SK-N-SH (cell line): ENCODE data around the gene ANKRD11. TPM values are rescaled to one million over a fixed set of nuclear protein-coding genes. Genes with fewer than 3 reads are reported as not detected.

ENCODE experiments used
- CTCF ChIA-PET: fragments of 300-600, 350-600 bp; formaldehyde crosslinking; extraction: SDS; loops from one replicate; lab custom pipeline; 2021; lab: Yijun Ruan, JAX
- POLR2A ChIA-PET: fragments of 350-600 bp; sonication (Branson Sonifier 250); formaldehyde crosslinking; extraction: SDS; loops from one replicate; lab custom pipeline; 2020; ENCODE audit warnings: antibody characterized with exemption, inconsistent platforms; lab: Yijun Ruan, JAX
- DNase-seq: peaks from one replicate; pipeline ENCODE4 v3.0.0; 2012
- H2AFZ ChIP-seq: fragments of 200-600 bp; sonication (generic); 2 replicates; pipeline ENCODE4 v1.8.1; 2016; ENCODE audit warnings: antibody characterized with exemption, mild to moderate bottlenecking, low read depth
- H3F3A ChIP-seq: fragments of 200-600 bp; sonication (generic); replicated peaks from 2 replicates; pipeline ENCODE3; 2016; ENCODE audit warnings: antibody characterized with exemption, mild to moderate bottlenecking; ENCODE audit not compliant: insufficient read depth
- H3K27ac ChIP-seq, 2 experiments: fragments of 200-500 bp in 1 of 2; fragments of 200-600 bp in 1 of 2; sonication (Bioruptor generic) in 1 of 2; sonication (generic), shearing (Covaris generic) in 1 of 2; 2 replicates each; pipeline versions ENCODE4 v1.5.1 to v1.6.1; 2014 to 2016; ENCODE audit warnings: low read depth in 2 of 2, inconsistent platforms in 1 of 2, low read length in 1 of 2, mild to moderate bottlenecking in 1 of 2, mixed read lengths in 1 of 2
- H3K27me3 ChIP-seq: fragments of 200-600 bp; sonication (generic), shearing (Covaris generic); 2 replicates; pipeline ENCODE4 v1.6.1; 2016; ENCODE audit warnings: mixed run types; ENCODE audit not compliant: insufficient read depth
- H3K36me3 ChIP-seq, 2 experiments: fragments of 200-500 bp in 1 of 2; fragments of 200-600 bp in 1 of 2; sonication (Bioruptor generic) in 1 of 2; sonication (generic) in 1 of 2; replicated peaks in 1 of 2; 2 replicates each; pipeline versions ENCODE3 to v1.5.1; 2014 to 2016; ENCODE audit warnings: low read length in 1 of 2, mild to moderate bottlenecking in 1 of 2; ENCODE audit not compliant: insufficient read depth in 2 of 2, control insufficient read depth in 1 of 2
- H3K4me1 ChIP-seq, 2 experiments: fragments of 200-500 bp in 1 of 2; fragments of 200-600 bp in 1 of 2; sonication (Bioruptor generic) in 1 of 2; sonication (generic), shearing (Covaris generic) in 1 of 2; 2 replicates each; pipeline versions ENCODE4 v1.5.1 to v1.6.1; 2014 to 2016; ENCODE audit warnings: low read depth in 1 of 2, low read length in 1 of 2, mixed run types in 1 of 2; ENCODE audit not compliant: insufficient read depth in 2 of 2, control insufficient read depth in 1 of 2
- H3K4me2 ChIP-seq: fragments of 200-600 bp; sonication (generic), shearing (Covaris generic); 2 replicates; pipeline ENCODE4 v1.6.1; 2017; ENCODE audit warnings: mixed run types
- H3K4me3 ChIP-seq, 2 experiments: fragments of 200-500 bp in 1 of 2; fragments of 200-600 bp in 1 of 2; sonication (Bioruptor generic) in 1 of 2; sonication (generic), shearing (Covaris generic) in 1 of 2; 2 replicates each; pipeline versions ENCODE4 v1.5.1 to v1.8.1; 2014 to 2016; ENCODE audit warnings: low read depth in 2 of 2, inconsistent platforms in 1 of 2, low read length in 1 of 2, mild to moderate bottlenecking in 1 of 2, mixed read lengths in 1 of 2, moderate library complexity in 1 of 2
- H3K79me2 ChIP-seq: fragments of 200-600 bp; sonication (generic); 2 replicates; pipeline ENCODE4 v1.8.1; 2017; ENCODE audit warnings: mild to moderate bottlenecking; ENCODE audit not compliant: insufficient read depth
- H3K9ac ChIP-seq: fragments of 200-600 bp; sonication (generic); 2 replicates; pipeline ENCODE4 v1.6.1; 2017; ENCODE audit warnings: mixed run types
- H3K9me2 ChIP-seq: fragments of 200-600 bp; sonication (generic); 2 replicates; pipeline ENCODE4 v1.6.1; 2017; ENCODE audit warnings: mixed run types
- H3K9me3 ChIP-seq: fragments of 200-600 bp; sonication (generic); 2 replicates; pipeline ENCODE4 v1.6.1; 2017; ENCODE audit warnings: mixed run types, mild to moderate bottlenecking, moderate library complexity
- H4K20me1 ChIP-seq: fragments of 200-600 bp; sonication (generic); 2 replicates; pipeline ENCODE4 v1.6.1; 2017; ENCODE audit warnings: mild to moderate bottlenecking, mixed run types; ENCODE audit not compliant: insufficient read depth
- CHD2 ChIP-seq: fragments of 150-350 bp; IDR thresholded peaks from 2 replicates; pipeline ENCODE4 v1.6.1; 2018; ENCODE audit warnings: low read length; ENCODE audit not compliant: partially characterized antibody
- CTCF ChIP-seq: fragments of 200-600 bp; sonication (generic); IDR thresholded peaks from 2 replicates; pipeline ENCODE4 v1.6.1; 2017; ENCODE audit warnings: antibody characterized with exemption, mild to moderate bottlenecking, moderate library complexity
- ELF1 ChIP-seq: IDR thresholded peaks from 2 replicates; pipeline ENCODE4 v1.4.0; 2012
- EZH2phosphoT487 ChIP-seq: fragments of 200-600 bp; sonication (generic); IDR thresholded peaks from 2 replicates; pipeline ENCODE4 v1.6.1; 2017; ENCODE audit warnings: low read depth, mixed run types, mild to moderate bottlenecking, antibody characterized with exemption, moderate library complexity, borderline replicate concordance
- FOXJ3 ChIP-seq: sonication (generic); formaldehyde crosslinking; IDR thresholded peaks from 2 replicates; pipeline ENCODE4 v1.5.1; 2020; ENCODE audit warnings: mild to moderate bottlenecking, missing genetic modification reagents
- IRF3 ChIP-seq: fragments of 150-350 bp; IDR thresholded peaks from 2 replicates; pipeline ENCODE4 v1.6.1; 2016; ENCODE audit warnings: mild to moderate bottlenecking, low read depth, low read length
- JUND ChIP-seq: IDR thresholded peaks from 2 replicates; pipeline ENCODE4 v1.4.0; 2012
- MAX ChIP-seq: IDR thresholded peaks from 2 replicates; pipeline ENCODE4 v1.4.0; 2012; ENCODE audit warnings: low read depth
- MEF2A ChIP-seq: IDR thresholded peaks from 2 replicates; pipeline ENCODE4 v1.4.0; 2012; ENCODE audit warnings: low read depth, borderline replicate concordance
- PBX3 ChIP-seq: IDR thresholded peaks from 2 replicates; pipeline ENCODE4; 2012
- RAD21 ChIP-seq: IDR thresholded peaks from 2 replicates; pipeline ENCODE4 v1.6.1; 2012; ENCODE audit warnings: mild to moderate bottlenecking, low read length
- REST ChIP-seq: IDR thresholded peaks from 2 replicates; pipeline ENCODE4 v1.6.1; 2012; ENCODE audit warnings: mild to moderate bottlenecking, low read depth, low read length, moderate library complexity
- TAF1 ChIP-seq: IDR thresholded peaks from 2 replicates; pipeline ENCODE4 v1.6.1; 2012; ENCODE audit warnings: low read depth, mild to moderate bottlenecking, low read length, moderate library complexity, borderline replicate concordance
- TEAD4 ChIP-seq: IDR thresholded peaks from 2 replicates; pipeline ENCODE4 v1.4.0; 2012; ENCODE audit warnings: mild to moderate bottlenecking, borderline replicate concordance; ENCODE audit not compliant: insufficient read depth
- USF1 ChIP-seq: IDR thresholded peaks from 2 replicates; pipeline ENCODE4 v1.4.0; 2012; ENCODE audit warnings: low read depth, borderline replicate concordance
- YY1 ChIP-seq: IDR thresholded peaks from 2 replicates; pipeline ENCODE4 v1.4.0; 2012; ENCODE audit warnings: low read depth, mild to moderate bottlenecking
- WGBS: methylation state at CpG from one replicate; pipeline ENCODE4 v1.1.6; 2017; ENCODE audit warnings: low lambda C conversion rate; 5-methylcytosine and 5-hydroxymethylcytosine counted together
- polyA plus RNA-seq, 3 experiments: library from polyadenylated mRNA; depleted of rRNA; stranded (reverse); fragments of >200 nt; gene quantifications; 2 replicates each; pipeline ENCODE4 v1.2.3, GENCODE V29; 2012

The ANKRD11 gene
- polyA plus RNA-seq, 1 of the 3 experiments (the other 2 are of a cell fraction), result 50.2 TPM

GRCh38 chr16:89452925-89453324 is 37.4 kb downstream of the ANKRD11 start (continued):
- TF ChIP-seq TAF1 (no peak), RAD21 (no peak)
- TF ChIP-seq, all 33 proteins: peak for 0

GRCh38 chr16:89452241-89452640 is 38.1 kb downstream of the ANKRD11 start:
- TF ChIP-seq CTCF (no peak), MAX (no peak), PBX3 (no peak), REST (no peak), EZH2phosphoT487 (no peak), MEF2A (no peak), YY1 (no peak), CHD2 (no peak), TEAD4 (no peak), TAF1 (no peak), USF1 (no peak), IRF3 (no peak), ELF1 (no peak), JUND (no peak), FOXJ3 (CRISPR knock-in tag) (no peak)
- Histone ChIP-seq H3K9me2 (no peaks in the 10 kb centered on the region), H3K79me2 (peaks cover 94% of the 10 kb centered on the region), H3K4me3 (no peak overlapping the region), H3K9ac (no peak overlapping the region), H3K4me2 (no peak overlapping the region), H3K27ac (no peak overlapping the region), H3K27me3 (no peaks in the 10 kb centered on the region), H3F3A (no peaks in the 10 kb centered on the region), H3K36me3 (no peaks in the 10 kb centered on the region), H3K4me1 (peaks cover 8 to 11% of the 10 kb centered on the region in 2 experiments; a peak in 2 of 4 replicates), H3K9me3 (no peaks in the 10 kb centered on the region), H2AFZ (no peak overlapping the region), H4K20me1 (peaks cover 92% of the 10 kb centered on the region)
- no peak for DNase-seq
- 92% methylated on average over 4 of the region's 4 CpGs for WGBS
- POLR2A ChIA-PET, result no interaction called here
- CTCF ChIA-PET, result interaction anchor here (0.9 kb wide), 1 partner anchor 14 kb away, joined by 3 read pairs; no protein-coding TSS in a partner anchor
